DOHH2 (cell line): ENCODE results near the gene TMED7.
A peak's percentile ranks its signal among the peaks of the same experiment; 100 is the strongest.

Experiments
- H3F3A ChIP-seq: fragments of 200-600 bp; sonication (generic), shearing (Covaris generic); 2 replicates; pipeline ENCODE4 v1.6.0; 2016; ENCODE audit warnings: antibody characterized with exemption, mild to moderate bottlenecking; ENCODE audit not compliant: control insufficient read depth, insufficient read depth
- H3K27ac ChIP-seq: fragments of 200-600 bp; sonication (generic); 2 replicates; pipeline ENCODE4 v1.5.1; 2014; ENCODE audit warnings: low read depth, mild to moderate bottlenecking, low read length, moderate library complexity
- H3K27me3 ChIP-seq: fragments of 200-600 bp; sonication (generic); 2 replicates; pipeline ENCODE4 v1.6.1; 2014; ENCODE audit warnings: mild to moderate bottlenecking, low read length, mixed read lengths; ENCODE audit not compliant: control insufficient read depth
- H3K36me3 ChIP-seq: fragments of 200-600 bp; sonication (generic); 2 replicates; pipeline ENCODE4 v1.6.1; 2014; ENCODE audit warnings: mild to moderate bottlenecking, low read length, moderate library complexity, mixed read lengths; ENCODE audit not compliant: control insufficient read depth
- H3K4me1 ChIP-seq: fragments of 200-600 bp; sonication (generic); 2 replicates; pipeline ENCODE4 v1.6.1; 2014; ENCODE audit warnings: mild to moderate bottlenecking, low read length, mixed read lengths; ENCODE audit not compliant: control insufficient read depth
- H3K4me2 ChIP-seq: fragments of 200-600 bp; sonication (generic); 2 replicates; pipeline ENCODE4 v1.6.0; 2014; ENCODE audit warnings: mild to moderate bottlenecking, low read length, moderate library complexity
- H3K4me3 ChIP-seq: fragments of 200-600 bp; sonication (generic); 2 replicates; pipeline ENCODE4 v1.5.1; 2014; ENCODE audit warnings: mild to moderate bottlenecking, low read length, mixed read lengths
- H3K79me2 ChIP-seq: fragments of 200-600 bp; sonication (generic); 2 replicates; pipeline ENCODE4 v1.6.1; 2014; ENCODE audit warnings: mild to moderate bottlenecking, low read length, mixed read lengths; ENCODE audit not compliant: control insufficient read depth
- H3K9me2 ChIP-seq: fragments of 200-600 bp; sonication (generic); replicated peaks from 2 replicates; pipeline ENCODE4 v1.6.1; 2014; ENCODE audit warnings: mild to moderate bottlenecking, low read length, mixed read lengths; ENCODE audit not compliant: control insufficient read depth
- H3K9me3 ChIP-seq: fragments of 200-600 bp; sonication (generic); 2 replicates; pipeline ENCODE4 v1.6.1; 2014; ENCODE audit warnings: antibody characterized with exemption, low read length, mixed read lengths; ENCODE audit not compliant: control insufficient read depth, insufficient read depth
- H4K20me1 ChIP-seq: fragments of 200-600 bp; sonication (generic); 2 replicates; pipeline ENCODE4 v1.6.0; 2014; ENCODE audit warnings: low read depth, mild to moderate bottlenecking, antibody characterized with exemption, low read length, moderate library complexity; ENCODE audit not compliant: control insufficient read depth, insufficient read depth
- EZH2phosphoT487 ChIP-seq: fragments of 200-600 bp; sonication (generic); IDR thresholded peaks from 2 replicates; pipeline ENCODE4 v1.6.1; 2017; ENCODE audit warnings: borderline replicate concordance, mild to moderate bottlenecking, antibody characterized with exemption, low read length, moderate library complexity, mixed read lengths
- TF ChIP-seq, protein P1 (sequence below): fragments of 200-600 bp; sonication (generic); IDR thresholded peaks from one replicate; pipeline ENCODE4 v1.5.1; 2014; ENCODE audit warnings: antibody characterized with exemption, mild to moderate bottlenecking, low read depth, low read length; ENCODE audit not compliant: poor library complexity, severe bottlenecking

The TMED7 gene

DNA sequence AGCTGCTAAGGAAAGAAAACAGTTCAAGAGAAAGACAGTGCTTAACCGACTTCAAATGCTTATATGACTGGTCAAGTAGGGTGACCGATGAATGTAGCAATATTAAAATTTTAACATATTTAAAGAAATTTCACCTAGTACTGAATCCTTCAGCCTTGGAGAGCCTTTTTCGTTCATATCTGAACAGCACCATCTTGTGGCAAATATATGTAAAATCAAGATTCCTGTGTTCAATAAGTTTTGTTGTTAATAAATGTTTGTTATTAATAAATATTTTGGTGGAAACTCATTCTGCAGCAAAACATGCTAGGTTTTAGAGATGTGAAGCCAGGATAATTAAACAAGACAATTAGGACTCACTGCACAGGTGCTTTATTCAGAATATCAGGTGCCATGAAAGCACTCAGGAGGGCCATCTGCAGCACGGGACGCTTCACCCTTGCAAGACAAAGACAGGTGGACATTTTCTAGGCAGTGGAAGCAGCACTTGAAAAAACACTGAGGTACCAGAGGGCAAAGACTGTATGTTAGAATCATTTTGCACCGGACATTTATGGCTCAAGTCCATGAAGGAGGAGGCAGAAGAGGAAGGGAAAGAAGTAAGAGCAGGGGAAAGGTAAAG, 39.2 kb downstream of the TMED7 start:
- H3K27ac ChIP-seq, result no peak overlapping the region
- no peaks in the 10 kb centered on the region for H3K36me3 ChIP-seq
- no peaks in the 10 kb centered on the region for H3K79me2 ChIP-seq
- H3K4me2 ChIP-seq, result no peak overlapping the region
- no peaks in the 10 kb centered on the region for H3K9me2 ChIP-seq
- H3F3A ChIP-seq, result no peaks in the 10 kb centered on the region
- no peaks in the 10 kb centered on the region for H3K27me3 ChIP-seq
- no peaks in the 10 kb centered on the region for H3K9me3 ChIP-seq
- H3K4me3 ChIP-seq, result no peak overlapping the region
- H4K20me1 ChIP-seq, result no peaks in the 10 kb centered on the region
- no peaks in the 10 kb centered on the region for H3K4me1 ChIP-seq
- TF ChIP-seq EZH2phosphoT487, result no peak
- TF ChIP-seq, protein P1, sequence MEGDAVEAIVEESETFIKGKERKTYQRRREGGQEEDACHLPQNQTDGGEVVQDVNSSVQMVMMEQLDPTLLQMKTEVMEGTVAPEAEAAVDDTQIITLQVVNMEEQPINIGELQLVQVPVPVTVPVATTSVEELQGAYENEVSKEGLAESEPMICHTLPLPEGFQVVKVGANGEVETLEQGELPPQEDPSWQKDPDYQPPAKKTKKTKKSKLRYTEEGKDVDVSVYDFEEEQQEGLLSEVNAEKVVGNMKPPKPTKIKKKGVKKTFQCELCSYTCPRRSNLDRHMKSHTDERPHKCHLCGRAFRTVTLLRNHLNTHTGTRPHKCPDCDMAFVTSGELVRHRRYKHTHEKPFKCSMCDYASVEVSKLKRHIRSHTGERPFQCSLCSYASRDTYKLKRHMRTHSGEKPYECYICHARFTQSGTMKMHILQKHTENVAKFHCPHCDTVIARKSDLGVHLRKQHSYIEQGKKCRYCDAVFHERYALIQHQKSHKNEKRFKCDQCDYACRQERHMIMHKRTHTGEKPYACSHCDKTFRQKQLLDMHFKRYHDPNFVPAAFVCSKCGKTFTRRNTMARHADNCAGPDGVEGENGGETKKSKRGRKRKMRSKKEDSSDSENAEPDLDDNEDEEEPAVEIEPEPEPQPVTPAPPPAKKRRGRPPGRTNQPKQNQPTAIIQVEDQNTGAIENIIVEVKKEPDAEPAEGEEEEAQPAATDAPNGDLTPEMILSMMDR, result peak; percentile 51

- no peak overlapping the region for H3K4me3 ChIP-seq
- H4K20me1 ChIP-seq, result no peaks in the 10 kb centered on the region
- no peaks in the 10 kb centered on the region for H3K9me2 ChIP-seq
Measured at GRCh38 chr5:115585265-115585664, 40.6 kb downstream of the TMED7 start.

GRCh38 chr5:115584501-115584900, 41.3 kb downstream of the TMED7 start:
- Histone ChIP-seq H4K20me1 (no peaks in the 10 kb centered on the region), H3K9me2 (no peaks in the 10 kb centered on the region), H3K4me1 (no peaks in the 10 kb centered on the region; the same call in 1 of the 2 replicates), H3K4me3 (no peak overlapping the region), H3K79me2 (no peaks in the 10 kb centered on the region), H3K27ac (no peak overlapping the region), H3K4me2 (no peak overlapping the region), H3K27me3 (no peaks in the 10 kb centered on the region), H3K36me3 (no peaks in the 10 kb centered on the region), H3K9me3 (no peaks in the 10 kb centered on the region), H3F3A (no peaks in the 10 kb centered on the region)
- TF ChIP-seq, protein P1, result no peak
- TF ChIP-seq EZH2phosphoT487, result no peak

More at GRCh38 chr5:115585265-115585664, 40.6 kb downstream of the TMED7 start:
- no peaks in the 10 kb centered on the region for H3K36me3 ChIP-seq
- H3K27me3 ChIP-seq, result no peaks in the 10 kb centered on the region
- H3F3A ChIP-seq, result no peaks in the 10 kb centered on the region
- no peaks in the 10 kb centered on the region for H3K9me3 ChIP-seq
- H3K27ac ChIP-seq, result no peak overlapping the region
- H3K79me2 ChIP-seq, result no peaks in the 10 kb centered on the region
- H3K4me1 ChIP-seq, result no peaks in the 10 kb centered on the region
- TF ChIP-seq, protein P1, result no peak
- TF ChIP-seq EZH2phosphoT487, result no peak
- H3K4me2 ChIP-seq, result no peak overlapping the region
